ENCODE results near the gene KDM1A. TPM values are rescaled to one million over a fixed set of nuclear protein-coding genes. Genes with fewer than 3 reads are reported as not detected.
A peak's percentile ranks its signal among the peaks of the same experiment; 100 is the strongest.

The KDM1A gene
- total RNA-seq, 1 experiment from 2014 or later: 143 TPM

GRCh38 chr1:23069675-23070074, 50.4 kb downstream of the KDM1A start:
- no peak for DNase-seq (ENCODE audit: low read depth)

- no peak for DNase-seq (ENCODE audit: low read depth)
These were observed 54.7 kb downstream of the KDM1A start for GRCh38 chr1:23074012-23074411.

GRCh38 chr1:23079025-23079424, 59.8 kb downstream of the KDM1A start:
- DNase-seq (ENCODE audit: low read depth): no peak

- DNase-seq (ENCODE audit: low read depth): no peak
These were observed 61.6 kb downstream of the KDM1A start for GRCh38 chr1:23080885-23081284.

GRCh38 chr1:23081376-23081775, 62.1 kb downstream of the KDM1A start:
- DNase-seq (ENCODE audit: low read depth): no peak

- DNase-seq (ENCODE audit: low read depth): no peak
These were observed 64.6 kb downstream of the KDM1A start for GRCh38 chr1:23083714-23084480.

- no peak for DNase-seq (ENCODE audit: low read depth)
These were observed 65.6 kb downstream of the KDM1A start for GRCh38 chr1:23084880-23085279.

- no peak for DNase-seq (ENCODE audit: low read depth)
These were observed 66.4 kb downstream of the KDM1A start for GRCh38 chr1:23085696-23086095.

GRCh38 chr1:23088027-23088426, 68.8 kb downstream of the KDM1A start:
- DNase-seq (ENCODE audit: low read depth): no peak

GRCh38 chr1:23090056-23090455, 70.8 kb downstream of the KDM1A start:
- no peak for DNase-seq (ENCODE audit: low read depth)

- DNase-seq (ENCODE audit: low read depth): no peak
These were observed 72.3 kb downstream of the KDM1A start for GRCh38 chr1:23091545-23091944.

- DNase-seq (ENCODE audit: low read depth): no peak
These were observed 73.2 kb downstream of the KDM1A start for GRCh38 chr1:23092447-23092846.

GRCh38 chr1:23097316-23097715, 78.0 kb downstream of the KDM1A start:
- no peak for DNase-seq (ENCODE audit: low read depth)

- DNase-seq (ENCODE audit: low read depth): peak; percentile 74
These were observed 79.3 kb downstream of the KDM1A start for GRCh38 chr1:23098463-23099170.

- no peak for DNase-seq (ENCODE audit: low read depth)
These were observed 79.9 kb downstream of the KDM1A start for GRCh38 chr1:23099171-23099536.

- peak; percentile 95 for DNase-seq (ENCODE audit: low read depth)
These were observed 80.9 kb downstream of the KDM1A start for GRCh38 chr1:23100074-23100748.

GRCh38 chr1:23101101-23101827, 82.0 kb downstream of the KDM1A start:
- DNase-seq (ENCODE audit: low read depth): peak; percentile 47

GRCh38 chr1:23101887-23102286, 82.6 kb downstream of the KDM1A start:
- no peak for DNase-seq (ENCODE audit: low read depth)

- peak; percentile 63 for DNase-seq (ENCODE audit: low read depth)
These were observed 83.0 kb downstream of the KDM1A start for GRCh38 chr1:23102289-23102688.

- peak; percentile 70 for DNase-seq (ENCODE audit: low read depth)
These were observed 84.0 kb downstream of the KDM1A start for GRCh38 chr1:23103001-23103889.

GRCh38 chr1:23108918-23109533, 89.8 kb downstream of the KDM1A start:
- peak; percentile 34 for DNase-seq (ENCODE audit: low read depth)

All from M059J (cell line).